Gastroesophageal sphincter (tissue), 4 donors: ENCODE data around the gene ACTL9. TPM values are rescaled to one million over a fixed set of nuclear protein-coding genes. Genes with fewer than 3 reads are reported as not detected.

Experiments used
- ATAC-seq: fragments of 150-250 bp; one replicate; pipeline ENCODE4 v1.9.1; 2016; ENCODE audit warnings: mild to moderate bottlenecking, moderate library complexity
- H3K27ac ChIP-seq, 4 donors: fragments of 200-600 bp; sonication (generic) in 3 of 4; 1 replicate in 3 of 4; 2 replicates in 1 of 4; pipeline ENCODE4 v1.5.1; 2016 to 2019
- H3K27me3 ChIP-seq: fragments of 200-600 bp; sonication (generic); one replicate; pipeline ENCODE4 v1.5.1; 2019
- H3K36me3 ChIP-seq, 2 donors: fragments of 200-600 bp; sonication (generic); one replicate each; pipeline ENCODE4 v1.5.1; 2019; ENCODE audit warnings: control low read depth in 1 of 2
- H3K4me1 ChIP-seq, 3 donors: fragments of 200-600 bp; sonication (generic); 1 replicate in 2 of 3; 2 replicates in 1 of 3; pipeline ENCODE4 v1.5.1; 2016 to 2019; ENCODE audit warnings: control low read depth in 2 of 3
- H3K4me3 ChIP-seq, 2 donors: fragments of 200-600 bp; sonication (generic); one replicate each; pipeline ENCODE4 v1.5.1; 2019; ENCODE audit warnings: mild to moderate bottlenecking in 1 of 2, moderate library complexity in 1 of 2
- H3K9me3 ChIP-seq, 3 donors: fragments of 200-600 bp; sonication (generic); one replicate each; pipeline ENCODE4 v1.5.1; 2017 to 2019; ENCODE audit warnings: control low read depth in 2 of 3
- CTCF ChIP-seq, 4 experiments: fragments of 200-600 bp in 2 of 4; fragments of 450-650 bp in 2 of 4; sonication (generic) in 1 of 4; IDR thresholded peaks; one replicate each; pipeline ENCODE4 v1.5.1; 2017 to 2019; ENCODE audit warnings: antibody characterized with exemption in 4 of 4, mild to moderate bottlenecking in 2 of 4, moderate library complexity in 2 of 4
- EP300 ChIP-seq: sonication (generic); formaldehyde crosslinking; IDR thresholded peaks from one replicate; pipeline ENCODE4 v1.6.1; 2017; ENCODE audit warnings: antibody characterized with exemption, mild to moderate bottlenecking
- POLR2A ChIP-seq, 2 donors: fragments of 450-650 bp; IDR thresholded peaks; one replicate each; pipeline ENCODE4 v1.6.1; 2017; ENCODE audit warnings: antibody characterized with exemption in 2 of 2, mild to moderate bottlenecking in 2 of 2, moderate library complexity in 1 of 2
- POLR2AphosphoS5 ChIP-seq: sonication (generic); formaldehyde crosslinking; IDR thresholded peaks from one replicate; pipeline ENCODE4 v1.6.1; 2017; ENCODE audit warnings: antibody characterized with exemption
- WGBS, 2 donors: methylation state at CpG; one replicate each; pipeline ENCODE4 v1.1.5; 2018; ENCODE audit warnings: low coverage in 1 of 2; 5-methylcytosine and 5-hydroxymethylcytosine counted together
- total RNA-seq, 4 donors: library from RNA; depleted of rRNA; stranded (reverse); fragments of >200 nt; gene quantifications; one replicate each; pipeline ENCODE4 v1.1.0, GENCODE V29; 2016

Gene ACTL9
- total RNA-seq, 4 donors from 2014 or later: not detected

- peaks cover 65% of the 10 kb centered on the region for H3K27me3 ChIP-seq
- H3K4me1 ChIP-seq: no peaks in the 10 kb centered on the region
- no peak overlapping the region for H3K27ac ChIP-seq
- no peaks in the 10 kb centered on the region for H3K36me3 ChIP-seq
- no peak for ATAC-seq
- H3K9me3 ChIP-seq: no peaks in the 10 kb centered on the region
- no peak overlapping the region for H3K4me3 ChIP-seq
- TF ChIP-seq POLR2AphosphoS5 (no peak), CTCF (IDR thresholded peaks at IDR 0.05) (no peak), EP300 (no peak), POLR2A (IDR thresholded peaks at IDR 0.05) (no peak)
- WGBS, 2 donors: 79 to 80% methylated on average over 4 of the region's 4 CpGs
Observed at GRCh38 chr19:8662263-8662662, 36.3 kb downstream of the ACTL9 start.

- Histone ChIP-seq H3K27me3 (peaks cover 86% of the 10 kb centered on the region), H3K4me3 (no peak overlapping the region), H3K4me1 (peaks cover 0 to under 1% (median 0%) of the 10 kb centered on the region in 3 donors), H3K27ac (no peak overlapping the region), H3K9me3 (no peaks in the 10 kb centered on the region), H3K36me3 (no peaks in the 10 kb centered on the region)
- TF ChIP-seq POLR2AphosphoS5 (no peak), CTCF (IDR thresholded peaks at IDR 0.05) (no peak), POLR2A (IDR thresholded peaks at IDR 0.05) (no peak)
- WGBS, 2 donors: 60% methylated on average over 1 of the region's 7 CpGs; no CpG with 5 or more reads in 1 of the 2 donors
- no peak for ATAC-seq
Observed at GRCh38 chr19:8659905-8660304, 38.7 kb downstream of the ACTL9 start.

- Histone ChIP-seq H3K4me1 (peaks cover 0 to 4% (median 0%) of the 10 kb centered on the region in 3 donors), H3K27ac (no peak overlapping the region), H3K27me3 (peaks cover 78% of the 10 kb centered on the region), H3K36me3 (no peaks in the 10 kb centered on the region), H3K9me3 (no peaks in the 10 kb centered on the region), H3K4me3 (no peak overlapping the region)
- 43 to 73% methylated on average over 1 to 2 of the region's 5 CpGs for WGBS, 2 donors
- no peak for ATAC-seq
- no peak for TF ChIP-seq CTCF (IDR thresholded peaks at IDR 0.05)
- TF ChIP-seq POLR2A (IDR thresholded peaks at IDR 0.05): no peak
- TF ChIP-seq EP300: no peak
- no peak for TF ChIP-seq POLR2AphosphoS5
Observed at GRCh38 chr19:8657869-8658268, 40.7 kb downstream of the ACTL9 start.

- peaks cover 58% of the 10 kb centered on the region for H3K27me3 ChIP-seq
- TF ChIP-seq POLR2AphosphoS5 (no peak), POLR2A (IDR thresholded peaks at IDR 0.05) (no peak), EP300 (no peak), CTCF (IDR thresholded peaks at IDR 0.05) (no peak)
- no peaks in the 10 kb centered on the region for H3K36me3 ChIP-seq
- no peak for ATAC-seq
- H3K4me1 ChIP-seq: peaks cover 0 to 4% (median 0%) of the 10 kb centered on the region in 3 donors
- H3K4me3 ChIP-seq: no peak overlapping the region
- no peaks in the 10 kb centered on the region for H3K9me3 ChIP-seq
- no peak overlapping the region for H3K27ac ChIP-seq
- 57% methylated on average over 5 of the region's 12 CpGs; no CpG with 5 or more reads in 1 of the 2 donors for WGBS, 2 donors
Observed at GRCh38 chr19:8655340-8655709, 43.3 kb downstream of the ACTL9 start.

- ATAC-seq: no peak
- peak in 3 of 4 experiments; percentile 77 to 95 (median 89) for TF ChIP-seq CTCF (IDR thresholded peaks at IDR 0.05)
- TF ChIP-seq POLR2AphosphoS5: no peak
- H3K4me1 ChIP-seq: peaks cover 0 to 4% (median 0%) of the 10 kb centered on the region in 3 donors
- no peak overlapping the region for H3K27ac ChIP-seq
- no peaks in the 10 kb centered on the region for H3K9me3 ChIP-seq
- peaks cover 53% of the 10 kb centered on the region for H3K27me3 ChIP-seq
- no peaks in the 10 kb centered on the region for H3K36me3 ChIP-seq
- 3 to 7% methylated on average over 9 to 15 of the region's 15 CpGs for WGBS, 2 donors
- H3K4me3 ChIP-seq: no peak overlapping the region
Observed at GRCh38 chr19:8654591-8655339, 43.8 kb downstream of the ACTL9 start.
